Activated CD4-positive, alpha-beta T cell treated with anti-CD3 and anti-CD28 coated beads, Interleukin-10, Interleukin-2, amounts not matched to agents 100 ng/mL and 50 ng/mL, durations not matched to agents 16 hours and 8 hours (primary cell): ENCODE data around the gene FNDC3B.

Experiments used
- DNase-seq: peaks from one replicate; pipeline ENCODE4 v3.0.0-alpha.2; 2020

FNDC3B gene

GRCh38 chr3:172174513-172175253 is 135.3 kb downstream of the FNDC3B start:
- no peak for DNase-seq

- no peak for DNase-seq
Measured at GRCh38 chr3:172175254-172175599, 135.8 kb downstream of the FNDC3B start.

GRCh38 chr3:172176061-172176770 is 136.8 kb downstream of the FNDC3B start:
- DNase-seq, result no peak

GRCh38 chr3:172177046-172177445 is 137.7 kb downstream of the FNDC3B start:
- no peak for DNase-seq

- DNase-seq, result no peak
Measured at GRCh38 chr3:172177803-172178316, 138.5 kb downstream of the FNDC3B start.

- no peak for DNase-seq
Measured at GRCh38 chr3:172179680-172180399, 140.5 kb downstream of the FNDC3B start.

GRCh38 chr3:172180473-172180872 is 141.1 kb downstream of the FNDC3B start:
- DNase-seq, result no peak

- peak; percentile 10 for DNase-seq
Measured at GRCh38 chr3:172181932-172182586, 142.7 kb downstream of the FNDC3B start.

GRCh38 chr3:172182797-172183196 is 143.4 kb downstream of the FNDC3B start:
- DNase-seq, result no peak

- DNase-seq, result no peak
Measured at GRCh38 chr3:172184106-172184822, 144.9 kb downstream of the FNDC3B start.

- DNase-seq, result no peak
Measured at GRCh38 chr3:172185907-172186306, 146.5 kb downstream of the FNDC3B start.

GRCh38 chr3:172186607-172187006 is 147.2 kb downstream of the FNDC3B start:
- DNase-seq, result no peak

GRCh38 chr3:172187511-172187910 is 148.1 kb downstream of the FNDC3B start:
- no peak for DNase-seq

- DNase-seq, result no peak
Measured at GRCh38 chr3:172188511-172188910, 149.1 kb downstream of the FNDC3B start.

- no peak for DNase-seq
Measured at GRCh38 chr3:172189213-172189612, 149.8 kb downstream of the FNDC3B start.

- no peak for DNase-seq
Measured at GRCh38 chr3:172189987-172190603, 150.7 kb downstream of the FNDC3B start.

GRCh38 chr3:172190980-172191379 is 151.6 kb downstream of the FNDC3B start:
- no peak for DNase-seq

- no peak for DNase-seq
Measured at GRCh38 chr3:172191629-172192028, 152.3 kb downstream of the FNDC3B start.

GRCh38 chr3:172192830-172193415 is 153.5 kb downstream of the FNDC3B start:
- no peak for DNase-seq

GRCh38 chr3:172193436-172193835 is 154.1 kb downstream of the FNDC3B start:
- DNase-seq, result no peak

- DNase-seq, result no peak
Measured at GRCh38 chr3:172194702-172195406, 155.5 kb downstream of the FNDC3B start.
